Liver (tissue), 3 donors: ENCODE results near the gene IFI16.

Experiments used
- EGR1 ChIP-seq, 2 donors: IDR thresholded peaks; 2 replicates each; pipeline ENCODE4 v1.6.1; 2016 to 2018; ENCODE audit warnings: antibody characterized with exemption in 2 of 2, low read depth in 2 of 2
- FOXA1 ChIP-seq: IDR thresholded peaks from 2 replicates; pipeline ENCODE4 v1.6.1; 2016; ENCODE audit warnings: antibody characterized with exemption
- GABPA ChIP-seq, 2 donors: IDR thresholded peaks in 1 of 2; conservative IDR thresholded peaks in 1 of 2; 2 replicates each; pipeline ENCODE4 v1.6.1; 2016; ENCODE audit warnings: antibody characterized with exemption in 2 of 2, mild to moderate bottlenecking in 1 of 2, moderate library complexity in 1 of 2
- MAX ChIP-seq: IDR thresholded peaks from 2 replicates; pipeline ENCODE4 v1.6.1; 2016; ENCODE audit warnings: antibody characterized with exemption
- RAD21 ChIP-seq, 2 donors: IDR thresholded peaks; 2 replicates each; pipeline ENCODE4 v1.6.1; 2016; ENCODE audit warnings: antibody characterized with exemption in 2 of 2, mild to moderate bottlenecking in 2 of 2
- REST ChIP-seq: IDR thresholded peaks from 2 replicates; pipeline ENCODE4 v1.6.1; 2016; ENCODE audit warnings: antibody characterized with exemption, mild to moderate bottlenecking
- SP1 ChIP-seq: IDR thresholded peaks from 2 replicates; pipeline ENCODE4 v1.6.1; 2018; ENCODE audit warnings: antibody characterized with exemption, mild to moderate bottlenecking
- TAF1 ChIP-seq: conservative IDR thresholded peaks from 2 replicates; pipeline ENCODE4 v1.6.1; 2016; ENCODE audit warnings: antibody characterized with exemption, mild to moderate bottlenecking
- YY1 ChIP-seq: IDR thresholded peaks from 2 replicates; pipeline ENCODE4 v1.6.1; 2016; ENCODE audit warnings: antibody characterized with exemption, mild to moderate bottlenecking
- ZBTB33 ChIP-seq: IDR thresholded peaks from 2 replicates; pipeline ENCODE4 v1.6.1; 2016; ENCODE audit warnings: antibody characterized with exemption
- TF ChIP-seq, protein P1 (sequence below): fragments of 150-350 bp; IDR thresholded peaks from 2 replicates; pipeline ENCODE4 v1.5.1; 2017; ENCODE audit warnings: improper control_type of control experiment, low read depth, low read length; ENCODE audit not compliant: missing input control
- donor health status: healthy.
- donor health status: healthy.

DNA sequence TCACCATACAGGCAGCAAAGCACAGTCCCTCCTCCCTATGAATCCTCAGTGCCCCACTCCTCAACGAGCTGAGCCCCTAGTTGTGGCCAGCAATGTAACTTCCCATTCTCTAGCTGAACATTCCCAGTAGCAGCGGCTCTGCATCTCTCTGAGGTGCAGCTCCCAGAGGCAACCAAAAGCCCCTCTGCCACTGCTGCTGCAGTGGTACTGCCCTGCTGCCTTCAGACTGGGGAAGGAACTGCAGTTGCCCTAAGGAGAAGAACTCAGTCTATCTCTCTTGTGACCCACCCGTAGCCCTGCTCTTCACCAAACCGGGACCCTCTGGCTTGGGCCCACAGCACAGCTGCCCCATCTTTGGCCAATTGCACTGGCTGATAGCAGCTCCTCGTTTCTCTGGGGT, 46.7 kb upstream of the IFI16 start:
- TF ChIP-seq, protein P1, sequence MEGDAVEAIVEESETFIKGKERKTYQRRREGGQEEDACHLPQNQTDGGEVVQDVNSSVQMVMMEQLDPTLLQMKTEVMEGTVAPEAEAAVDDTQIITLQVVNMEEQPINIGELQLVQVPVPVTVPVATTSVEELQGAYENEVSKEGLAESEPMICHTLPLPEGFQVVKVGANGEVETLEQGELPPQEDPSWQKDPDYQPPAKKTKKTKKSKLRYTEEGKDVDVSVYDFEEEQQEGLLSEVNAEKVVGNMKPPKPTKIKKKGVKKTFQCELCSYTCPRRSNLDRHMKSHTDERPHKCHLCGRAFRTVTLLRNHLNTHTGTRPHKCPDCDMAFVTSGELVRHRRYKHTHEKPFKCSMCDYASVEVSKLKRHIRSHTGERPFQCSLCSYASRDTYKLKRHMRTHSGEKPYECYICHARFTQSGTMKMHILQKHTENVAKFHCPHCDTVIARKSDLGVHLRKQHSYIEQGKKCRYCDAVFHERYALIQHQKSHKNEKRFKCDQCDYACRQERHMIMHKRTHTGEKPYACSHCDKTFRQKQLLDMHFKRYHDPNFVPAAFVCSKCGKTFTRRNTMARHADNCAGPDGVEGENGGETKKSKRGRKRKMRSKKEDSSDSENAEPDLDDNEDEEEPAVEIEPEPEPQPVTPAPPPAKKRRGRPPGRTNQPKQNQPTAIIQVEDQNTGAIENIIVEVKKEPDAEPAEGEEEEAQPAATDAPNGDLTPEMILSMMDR = no peak
- TF ChIP-seq YY1 (no peak), FOXA1 (no peak), TAF1 (no peak), RAD21 (IDR thresholded peaks at IDR 0.05) (no peak), EGR1 (IDR thresholded peaks at IDR 0.05; ENCODE audit: low read depth in 2 of 2) (no peak), SP1 (no peak), GABPA (IDR thresholded peaks at IDR 0.05 in 1 of 2, conservative IDR thresholded peaks at IDR 0.05 in 1 of 2) (no peak), MAX (no peak), ZBTB33 (no peak), REST (no peak)
